Peyer's patch (tissue), 4 donors: ENCODE results near the gene BLTP3A. TPM values are rescaled to one million over a fixed set of nuclear protein-coding genes. Genes with fewer than 3 reads are reported as not detected.
"Not testable (repeated sequence)": the region's sequence is repeated elsewhere in the genome, so short reads cannot be mapped to it uniquely, and the experiment has no call there.

Experiments used
- DNase-seq, 3 donors: peaks; one replicate each; pipeline ENCODE4 v3.0.0-alpha.2; 2017 to 2019
- H3K27ac ChIP-seq, 4 donors: fragments of 200-600 bp; sonication (generic); one replicate each; pipeline ENCODE4 v1.5.1; 2016 to 2019
- H3K27me3 ChIP-seq, 2 donors: fragments of 200-600 bp; sonication (generic); one replicate each; pipeline ENCODE4 v1.5.1; 2019
- H3K36me3 ChIP-seq, 3 donors: fragments of 200-600 bp; sonication (generic); one replicate each; pipeline ENCODE4 v1.5.1; 2016 to 2019
- H3K4me1 ChIP-seq, 4 donors: fragments of 200-600 bp; sonication (generic); one replicate each; pipeline ENCODE4 v1.5.1; 2016 to 2019
- H3K4me3 ChIP-seq, 4 donors: fragments of 200-600 bp; sonication (generic); 1 replicate in 3 of 4; 2 replicates in 1 of 4; pipeline ENCODE4 v1.5.1; 2016 to 2019; ENCODE audit warnings: mild to moderate bottlenecking in 1 of 4
- H3K9me3 ChIP-seq, 4 donors: fragments of 200-600 bp; sonication (generic); one replicate each; pipeline ENCODE4 v1.5.1; 2016 to 2019; ENCODE audit warnings: mild to moderate bottlenecking in 1 of 4
- CTCF ChIP-seq, 6 experiments: fragments of 450-650 bp in 4 of 6; fragments of 200-600 bp in 2 of 6; sonication (generic) in 1 of 6; IDR thresholded peaks; one replicate each; pipeline ENCODE4 v1.5.1; 2017 to 2019; ENCODE audit warnings: antibody characterized with exemption in 6 of 6, mild to moderate bottlenecking in 3 of 6, moderate library complexity in 1 of 6
- POLR2A ChIP-seq, 2 donors: fragments of 450-650 bp; IDR thresholded peaks; one replicate each; pipeline ENCODE4 v1.5.1; 2017; ENCODE audit warnings: antibody characterized with exemption in 2 of 2, mild to moderate bottlenecking in 2 of 2, moderate library complexity in 2 of 2
- total RNA-seq, 4 donors: library from RNA; depleted of rRNA; stranded (reverse); fragments of >200 nt; gene quantifications; one replicate each; pipeline ENCODE4 v1.1.0, GENCODE V29; 2016

Gene BLTP3A
- total RNA-seq, 4 donors from 2014 or later, result 10.2 to 13.2 (median 10.9) TPM

GRCh38 chr6:34816635-34817301 lies 24.9 kb downstream of the BLTP3A start:
- no peaks in the 10 kb centered on the region for H3K9me3 ChIP-seq
- H3K4me1 ChIP-seq, result peaks cover 0 to 8% (median 0%) of the 10 kb centered on the region in 4 donors
- no peaks in the 10 kb centered on the region for H3K36me3 ChIP-seq
- H3K27me3 ChIP-seq, result no peaks in the 10 kb centered on the region
- no peak overlapping the region for H3K4me3 ChIP-seq
- no peak overlapping the region for H3K27ac ChIP-seq
- no peak for DNase-seq
- TF ChIP-seq POLR2A (IDR thresholded peaks at IDR 0.05) (no peak), CTCF (IDR thresholded peaks at IDR 0.05) (no peak)

DNA sequence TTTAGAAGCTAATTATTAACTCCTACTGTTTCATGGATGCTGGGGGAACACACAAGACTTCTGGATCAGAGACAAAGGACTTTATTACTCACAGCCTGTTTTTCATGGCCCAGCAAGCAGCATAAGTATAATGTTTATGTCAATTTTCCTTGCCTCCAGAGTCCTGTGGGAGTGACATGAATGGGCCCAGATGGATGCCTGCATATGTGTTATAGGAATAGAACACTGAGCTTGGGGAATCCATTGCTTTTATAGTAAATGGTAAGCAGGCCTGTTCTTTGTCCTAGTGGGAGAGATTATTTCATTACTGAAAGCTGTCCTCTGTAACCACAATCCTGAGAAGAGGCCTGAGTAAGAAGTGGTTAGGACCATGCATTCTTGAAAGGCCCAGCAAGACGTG lies 25.6 kb downstream of the BLTP3A start:
- H3K27me3 ChIP-seq, result no peaks in the 10 kb centered on the region
- H3K4me3 ChIP-seq, result no peak overlapping the region
- no peak for DNase-seq
- H3K4me1 ChIP-seq, result peaks cover 0 to 8% (median 0%) of the 10 kb centered on the region in 4 donors
- H3K9me3 ChIP-seq, result no peaks in the 10 kb centered on the region
- H3K27ac ChIP-seq, result no peak overlapping the region
- no peaks in the 10 kb centered on the region for H3K36me3 ChIP-seq
- TF ChIP-seq CTCF (IDR thresholded peaks at IDR 0.05) (no peak), POLR2A (IDR thresholded peaks at IDR 0.05) (no peak)

DNA sequence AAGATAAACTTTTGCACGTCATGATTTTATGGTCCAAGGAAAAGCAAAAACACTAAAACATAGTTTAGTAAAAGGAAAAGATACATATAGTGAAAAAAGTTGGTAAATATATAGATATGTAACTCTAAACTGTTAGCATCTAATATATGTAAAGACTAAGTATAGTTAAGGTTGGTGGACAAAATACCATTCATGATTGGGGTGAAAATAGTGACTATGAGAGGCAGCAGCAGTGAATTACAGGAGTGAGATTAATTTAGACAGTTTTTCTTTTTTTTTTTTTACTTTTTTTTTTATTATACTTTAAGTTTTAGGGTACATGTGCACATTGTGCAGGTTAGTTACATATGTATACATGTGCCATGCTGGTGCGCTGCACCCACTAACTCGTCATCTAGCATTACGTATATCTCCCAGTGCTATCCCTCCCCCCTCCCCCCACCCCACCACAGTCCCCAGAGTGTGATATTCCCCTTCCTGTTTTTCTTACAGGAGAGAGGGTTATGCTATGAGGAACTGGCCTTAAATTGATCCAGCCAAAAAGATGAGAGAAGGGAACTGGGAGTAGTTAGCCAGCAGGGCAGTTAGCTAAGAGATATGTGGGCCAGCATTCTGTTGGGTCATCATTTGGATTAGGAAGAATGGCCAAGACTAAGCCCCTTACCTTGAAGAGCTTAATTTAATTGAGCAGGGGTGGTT lies 27.1 kb downstream of the BLTP3A start:
- H3K27me3 ChIP-seq, DNase-seq, H3K36me3 ChIP-seq, H3K4me3 ChIP-seq, H3K4me1 ChIP-seq, H3K9me3 ChIP-seq: not testable (repeated sequence)
- peak overlapping the region in 1 of 4 donors; percentile 8 for H3K27ac ChIP-seq

DNA sequence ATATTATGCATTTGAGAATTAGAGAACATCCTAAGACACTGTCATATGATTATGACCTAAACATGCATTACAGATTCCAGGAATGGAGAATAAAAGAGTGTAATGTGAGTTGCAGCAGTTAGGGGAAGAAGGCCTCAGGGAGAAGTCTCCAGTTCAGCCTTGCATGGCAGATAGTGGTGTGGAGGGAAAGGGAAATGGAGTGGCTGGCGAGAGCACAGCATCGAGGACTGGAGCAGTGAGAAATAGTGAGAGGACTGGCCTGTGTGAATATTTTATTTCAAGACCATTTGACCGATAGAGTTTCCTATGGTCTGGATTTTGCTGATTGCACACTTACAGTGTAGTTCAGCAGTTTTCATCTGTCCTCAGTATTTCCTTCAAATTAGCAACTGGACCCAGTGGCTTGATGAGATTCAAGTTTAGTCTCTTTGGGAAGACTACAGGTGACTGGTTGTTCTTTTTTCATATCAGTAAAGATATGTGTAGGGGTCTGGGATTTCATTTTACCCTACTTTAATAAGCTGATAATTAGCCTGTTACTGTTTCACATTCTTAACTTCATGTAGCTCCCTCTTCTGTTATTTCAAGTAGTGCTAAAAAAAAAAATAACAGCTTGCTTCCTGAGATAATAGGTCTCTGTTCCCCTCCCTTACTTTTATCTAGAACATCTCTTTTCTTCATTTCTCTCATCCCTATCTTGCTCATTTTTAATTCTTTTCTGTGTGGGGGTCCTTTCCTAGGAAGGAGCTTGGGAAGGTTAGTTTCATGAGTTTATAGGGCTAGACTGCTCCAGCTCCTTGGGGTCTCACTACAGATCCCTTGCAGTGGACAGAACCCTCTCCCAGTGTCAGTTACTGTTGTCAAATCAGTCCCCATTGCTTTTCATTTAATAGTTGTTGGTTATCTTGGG lies 27.9 kb downstream of the BLTP3A start:
- peaks cover 0 to 9% (median 0%) of the 10 kb centered on the region in 3 donors for H3K36me3 ChIP-seq
- no peaks in the 10 kb centered on the region for H3K9me3 ChIP-seq
- H3K4me1 ChIP-seq, result peaks cover 0 to 8% (median 0%) of the 10 kb centered on the region in 4 donors
- no peaks in the 10 kb centered on the region for H3K27me3 ChIP-seq
- TF ChIP-seq CTCF (IDR thresholded peaks at IDR 0.05) (no peak), POLR2A (IDR thresholded peaks at IDR 0.05) (no peak)
- H3K4me3 ChIP-seq, result no peak overlapping the region
- peak overlapping the region in 1 of 4 donors; percentile 8 for H3K27ac ChIP-seq
- DNase-seq, result no peak

DNA sequence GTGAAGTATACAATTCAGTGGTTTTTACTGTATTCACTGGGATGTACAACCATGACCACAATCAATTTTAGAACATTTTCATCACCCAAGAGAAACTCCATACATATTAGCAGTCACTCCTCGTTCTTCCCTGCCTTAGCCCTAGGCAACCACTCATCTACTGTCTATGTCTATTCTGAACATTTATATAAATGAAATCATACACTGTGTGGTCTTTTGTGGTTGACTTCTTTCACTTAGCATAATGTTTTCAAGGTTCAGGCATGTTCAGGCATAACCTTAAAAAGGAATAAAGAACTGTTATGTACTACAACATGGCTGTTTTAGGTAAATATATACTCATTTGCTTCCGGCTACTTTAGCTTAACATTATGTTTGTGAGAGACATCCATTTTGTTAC lies 37.3 kb downstream of the BLTP3A start:
- Histone ChIP-seq H3K9me3 (no peaks in the 10 kb centered on the region), H3K27ac (no peak overlapping the region), H3K4me3 (no peak overlapping the region), H3K4me1 (no peaks in the 10 kb centered on the region), H3K36me3 (peaks cover 0 to 28% (median 0%) of the 10 kb centered on the region in 3 donors), H3K27me3 (no peaks in the 10 kb centered on the region)
- TF ChIP-seq CTCF (IDR thresholded peaks at IDR 0.05), result no peak
- no peak for TF ChIP-seq POLR2A (IDR thresholded peaks at IDR 0.05)
- no peak for DNase-seq
